HL-60 (cell line): ENCODE results near the gene ICA1.

Experiments
- GABPA ChIP-seq: IDR thresholded peaks from 2 replicates; pipeline ENCODE4 v1.6.1; 2012; ENCODE audit warnings: low read depth
- POLR2AphosphoS5 ChIP-seq: IDR thresholded peaks from 2 replicates; pipeline ENCODE4 v1.6.1; 2012; ENCODE audit warnings: low read depth
- SPI1 ChIP-seq: IDR thresholded peaks from 2 replicates; pipeline ENCODE4 v1.6.1; 2012; ENCODE audit warnings: low read depth, mild to moderate bottlenecking, borderline replicate concordance
- TF ChIP-seq, protein P1 (sequence below): IDR thresholded peaks from one replicate; pipeline ENCODE4 v1.5.1; 2011; ENCODE audit warnings: low read length, control low read depth, inconsistent platforms; ENCODE audit not compliant: insufficient read depth
- TF ChIP-seq, protein P2 (sequence below): IDR thresholded peaks from 2 replicates; pipeline ENCODE4 v1.6.1; 2012; ENCODE audit warnings: low read depth; ENCODE audit not compliant: insufficient replicate concordance

DNA sequence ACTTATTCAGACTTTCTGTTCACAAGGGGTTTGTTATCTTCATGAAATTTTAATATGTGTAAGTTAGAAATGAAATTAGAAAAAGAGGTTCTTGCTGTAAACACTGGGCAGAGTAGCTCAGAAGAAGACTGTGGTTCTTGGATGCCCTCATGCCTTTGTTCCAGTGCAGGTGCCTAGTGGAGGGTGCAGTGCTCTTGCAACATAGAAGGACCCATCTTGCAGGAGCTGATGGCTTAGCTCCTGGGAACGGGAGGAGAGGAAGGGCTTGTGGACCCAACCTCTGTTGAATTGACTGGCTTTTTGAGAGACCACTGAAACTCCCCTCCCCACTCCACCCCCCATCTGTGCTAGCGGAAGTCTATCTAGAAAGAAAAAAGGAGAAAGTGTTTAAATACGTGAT lies 176.5 kb downstream of the ICA1 start:
- TF ChIP-seq, protein P1, sequence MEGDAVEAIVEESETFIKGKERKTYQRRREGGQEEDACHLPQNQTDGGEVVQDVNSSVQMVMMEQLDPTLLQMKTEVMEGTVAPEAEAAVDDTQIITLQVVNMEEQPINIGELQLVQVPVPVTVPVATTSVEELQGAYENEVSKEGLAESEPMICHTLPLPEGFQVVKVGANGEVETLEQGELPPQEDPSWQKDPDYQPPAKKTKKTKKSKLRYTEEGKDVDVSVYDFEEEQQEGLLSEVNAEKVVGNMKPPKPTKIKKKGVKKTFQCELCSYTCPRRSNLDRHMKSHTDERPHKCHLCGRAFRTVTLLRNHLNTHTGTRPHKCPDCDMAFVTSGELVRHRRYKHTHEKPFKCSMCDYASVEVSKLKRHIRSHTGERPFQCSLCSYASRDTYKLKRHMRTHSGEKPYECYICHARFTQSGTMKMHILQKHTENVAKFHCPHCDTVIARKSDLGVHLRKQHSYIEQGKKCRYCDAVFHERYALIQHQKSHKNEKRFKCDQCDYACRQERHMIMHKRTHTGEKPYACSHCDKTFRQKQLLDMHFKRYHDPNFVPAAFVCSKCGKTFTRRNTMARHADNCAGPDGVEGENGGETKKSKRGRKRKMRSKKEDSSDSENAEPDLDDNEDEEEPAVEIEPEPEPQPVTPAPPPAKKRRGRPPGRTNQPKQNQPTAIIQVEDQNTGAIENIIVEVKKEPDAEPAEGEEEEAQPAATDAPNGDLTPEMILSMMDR: no peak
- TF ChIP-seq SPI1: no peak
- no peak for TF ChIP-seq POLR2AphosphoS5
- TF ChIP-seq GABPA: no peak
- TF ChIP-seq, protein P2, sequence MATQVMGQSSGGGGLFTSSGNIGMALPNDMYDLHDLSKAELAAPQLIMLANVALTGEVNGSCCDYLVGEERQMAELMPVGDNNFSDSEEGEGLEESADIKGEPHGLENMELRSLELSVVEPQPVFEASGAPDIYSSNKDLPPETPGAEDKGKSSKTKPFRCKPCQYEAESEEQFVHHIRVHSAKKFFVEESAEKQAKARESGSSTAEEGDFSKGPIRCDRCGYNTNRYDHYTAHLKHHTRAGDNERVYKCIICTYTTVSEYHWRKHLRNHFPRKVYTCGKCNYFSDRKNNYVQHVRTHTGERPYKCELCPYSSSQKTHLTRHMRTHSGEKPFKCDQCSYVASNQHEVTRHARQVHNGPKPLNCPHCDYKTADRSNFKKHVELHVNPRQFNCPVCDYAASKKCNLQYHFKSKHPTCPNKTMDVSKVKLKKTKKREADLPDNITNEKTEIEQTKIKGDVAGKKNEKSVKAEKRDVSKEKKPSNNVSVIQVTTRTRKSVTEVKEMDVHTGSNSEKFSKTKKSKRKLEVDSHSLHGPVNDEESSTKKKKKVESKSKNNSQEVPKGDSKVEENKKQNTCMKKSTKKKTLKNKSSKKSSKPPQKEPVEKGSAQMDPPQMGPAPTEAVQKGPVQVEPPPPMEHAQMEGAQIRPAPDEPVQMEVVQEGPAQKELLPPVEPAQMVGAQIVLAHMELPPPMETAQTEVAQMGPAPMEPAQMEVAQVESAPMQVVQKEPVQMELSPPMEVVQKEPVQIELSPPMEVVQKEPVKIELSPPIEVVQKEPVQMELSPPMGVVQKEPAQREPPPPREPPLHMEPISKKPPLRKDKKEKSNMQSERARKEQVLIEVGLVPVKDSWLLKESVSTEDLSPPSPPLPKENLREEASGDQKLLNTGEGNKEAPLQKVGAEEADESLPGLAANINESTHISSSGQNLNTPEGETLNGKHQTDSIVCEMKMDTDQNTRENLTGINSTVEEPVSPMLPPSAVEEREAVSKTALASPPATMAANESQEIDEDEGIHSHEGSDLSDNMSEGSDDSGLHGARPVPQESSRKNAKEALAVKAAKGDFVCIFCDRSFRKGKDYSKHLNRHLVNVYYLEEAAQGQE: no peak
